GM12864 (cell line): Measurements from ENCODE around the gene DCTN2.
"Not testable (repeated sequence)": the region's sequence is repeated elsewhere in the genome, so short reads cannot be mapped to it uniquely, and the experiment has no call there.

Experiments used
- DNase-seq: peaks from one replicate; pipeline ENCODE4 v3.0.0-alpha.2; 2011; ENCODE audit warnings: low read depth
- H3K4me3 ChIP-seq: 2 replicates; pipeline ENCODE4 v1.5.1; 2011; ENCODE audit warnings: mild to moderate bottlenecking, low read depth, low read length, control low read depth
- TF ChIP-seq, protein P1 (sequence below): IDR thresholded peaks from 2 replicates; pipeline ENCODE4 v1.5.1; 2011; ENCODE audit warnings: low read depth, mild to moderate bottlenecking, moderate library complexity, low read length, control low read depth, inconsistent platforms; ENCODE audit errors: missing control alignments

Gene DCTN2

DNA sequence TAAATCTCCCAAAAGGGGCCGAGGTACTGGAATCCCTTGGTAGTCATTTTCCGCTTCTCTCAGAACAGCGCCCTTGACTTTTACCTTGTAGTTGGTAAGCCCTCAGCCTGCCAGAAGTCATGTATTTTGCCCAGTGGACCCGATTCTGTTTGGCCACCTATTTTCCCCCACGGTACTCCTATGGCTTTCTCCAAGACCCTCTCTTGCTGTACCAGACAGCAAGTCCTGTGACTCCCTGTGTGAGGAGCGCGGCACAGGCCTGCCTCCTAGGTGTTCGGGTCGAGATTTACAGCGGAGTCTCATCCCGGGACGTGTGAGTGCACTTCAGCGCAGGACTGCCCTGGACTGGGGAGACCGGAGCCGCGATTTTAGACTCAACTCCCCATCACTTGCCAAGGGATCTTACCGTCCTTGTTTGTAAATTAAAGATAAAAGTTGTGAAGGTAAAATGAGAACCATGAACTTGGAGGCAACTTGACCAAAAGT lies 25.4 kb downstream of the DCTN2 start:
- H3K4me3 ChIP-seq = peak overlapping the region; percentile 91
- TF ChIP-seq, protein P1, sequence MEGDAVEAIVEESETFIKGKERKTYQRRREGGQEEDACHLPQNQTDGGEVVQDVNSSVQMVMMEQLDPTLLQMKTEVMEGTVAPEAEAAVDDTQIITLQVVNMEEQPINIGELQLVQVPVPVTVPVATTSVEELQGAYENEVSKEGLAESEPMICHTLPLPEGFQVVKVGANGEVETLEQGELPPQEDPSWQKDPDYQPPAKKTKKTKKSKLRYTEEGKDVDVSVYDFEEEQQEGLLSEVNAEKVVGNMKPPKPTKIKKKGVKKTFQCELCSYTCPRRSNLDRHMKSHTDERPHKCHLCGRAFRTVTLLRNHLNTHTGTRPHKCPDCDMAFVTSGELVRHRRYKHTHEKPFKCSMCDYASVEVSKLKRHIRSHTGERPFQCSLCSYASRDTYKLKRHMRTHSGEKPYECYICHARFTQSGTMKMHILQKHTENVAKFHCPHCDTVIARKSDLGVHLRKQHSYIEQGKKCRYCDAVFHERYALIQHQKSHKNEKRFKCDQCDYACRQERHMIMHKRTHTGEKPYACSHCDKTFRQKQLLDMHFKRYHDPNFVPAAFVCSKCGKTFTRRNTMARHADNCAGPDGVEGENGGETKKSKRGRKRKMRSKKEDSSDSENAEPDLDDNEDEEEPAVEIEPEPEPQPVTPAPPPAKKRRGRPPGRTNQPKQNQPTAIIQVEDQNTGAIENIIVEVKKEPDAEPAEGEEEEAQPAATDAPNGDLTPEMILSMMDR = peak; percentile 12
- no peak for DNase-seq

DNA sequence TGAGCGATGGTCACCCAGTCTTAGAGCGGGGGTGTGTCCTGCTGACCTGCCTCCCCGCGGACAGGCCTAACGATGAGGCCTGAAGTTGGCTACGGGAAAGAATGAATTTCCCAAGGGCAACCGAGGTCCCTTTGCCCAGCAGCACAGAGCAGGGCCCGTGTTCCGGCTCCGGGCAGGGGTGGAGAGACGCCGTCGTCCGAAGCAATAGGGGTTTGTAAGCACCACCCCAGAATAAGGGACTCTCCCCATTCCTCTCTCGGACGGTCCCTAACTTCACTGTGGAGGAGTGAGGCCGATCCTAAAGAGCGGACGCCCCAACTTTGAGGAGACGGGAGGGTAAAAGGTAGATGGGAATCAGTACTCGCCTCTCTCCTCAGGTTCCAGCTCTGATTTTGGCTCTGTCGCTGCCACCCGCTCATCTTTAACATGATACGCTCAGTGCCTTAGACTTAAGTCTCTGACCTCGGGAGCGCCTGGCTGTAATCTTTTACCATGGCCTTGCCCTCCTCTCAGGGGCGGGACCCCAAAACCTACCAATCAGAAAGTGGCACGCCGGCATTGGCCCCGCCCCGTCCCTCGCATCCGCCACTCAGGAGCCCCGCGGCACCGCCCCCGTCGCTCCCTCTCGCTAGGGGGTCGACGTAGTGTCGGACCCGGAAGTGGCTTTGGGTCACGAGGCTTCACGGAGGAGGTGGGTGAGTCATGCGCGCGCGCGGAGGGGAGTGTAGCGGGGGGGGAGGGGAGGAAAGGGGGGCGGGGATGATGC lies 26.8 kb downstream of the DCTN2 start, which contains the start of gene DDIT3:
TSS of gene DDIT3 (minus strand) at position 462 of the 766 bp plus-strand sequence. CDS start 3,108 bp downstream, outside the sequence.
- DNase-seq = peak; percentile 94
- TF ChIP-seq, protein P1 = no peak
- peak within 1 kb of the TSS; percentile 92 for H3K4me3 ChIP-seq

DNA sequence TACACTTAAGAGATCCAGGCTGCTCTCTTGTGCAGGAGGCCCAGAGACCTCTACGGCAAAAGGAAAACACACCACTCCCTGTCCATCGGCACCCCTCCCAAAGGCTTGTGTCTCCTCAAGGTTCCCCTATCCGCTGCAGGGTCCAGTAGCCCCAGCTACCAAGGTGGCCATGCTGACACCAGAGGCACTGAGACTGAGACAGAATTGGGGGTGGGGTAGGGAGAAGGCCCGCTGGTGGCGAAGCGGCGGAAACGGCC lies 27.3 kb downstream of the DCTN2 start:
- DNase-seq = no peak
- H3K4me3 ChIP-seq = peak overlapping the region; percentile 92
- TF ChIP-seq, protein P1 = no peak

DNA sequence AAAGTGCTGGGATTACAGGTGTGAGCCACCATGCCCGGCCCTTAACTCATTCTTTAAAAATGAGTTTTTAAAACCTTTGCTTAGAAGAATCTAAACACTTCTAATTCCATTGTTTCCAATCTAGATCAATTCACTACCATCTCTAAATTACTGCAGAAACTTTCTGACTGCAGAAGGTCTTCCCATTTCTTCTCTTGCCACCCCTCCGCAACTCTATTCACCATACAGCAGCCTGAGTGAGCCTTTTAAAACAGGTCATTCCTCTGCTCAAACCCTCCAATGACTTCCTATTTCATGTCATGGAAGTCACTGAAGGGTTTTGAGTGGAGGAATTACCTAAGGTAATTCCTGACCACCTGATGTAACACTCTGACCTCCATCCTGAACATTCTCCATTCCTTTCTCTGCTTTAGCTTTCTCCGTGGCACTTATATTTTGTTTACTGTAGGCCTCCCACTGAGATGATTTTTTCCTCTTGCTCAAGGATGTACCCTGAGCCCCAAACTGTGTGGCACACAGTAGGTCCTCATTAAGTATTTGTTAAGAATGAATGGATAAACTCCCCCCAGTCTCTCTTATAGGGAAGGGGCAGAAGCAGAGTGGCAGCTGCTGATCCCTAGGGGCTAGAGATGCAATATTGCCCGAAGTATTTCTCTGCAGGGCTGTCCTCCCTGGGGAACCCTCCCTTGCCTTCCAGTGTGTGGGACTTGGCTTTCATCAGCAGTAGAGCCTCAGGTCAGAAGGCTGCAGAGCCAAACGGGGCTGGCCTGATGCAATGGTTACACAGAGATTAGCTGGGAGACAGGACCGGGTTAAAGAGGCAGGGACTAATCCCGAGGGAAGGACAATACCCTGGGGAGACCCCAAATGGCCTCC lies 27.8 kb downstream of the DCTN2 start:
- TF ChIP-seq, protein P1 = no peak
- H3K4me3 ChIP-seq = peak overlapping the region; percentile 92
- DNase-seq = no peak

DNA sequence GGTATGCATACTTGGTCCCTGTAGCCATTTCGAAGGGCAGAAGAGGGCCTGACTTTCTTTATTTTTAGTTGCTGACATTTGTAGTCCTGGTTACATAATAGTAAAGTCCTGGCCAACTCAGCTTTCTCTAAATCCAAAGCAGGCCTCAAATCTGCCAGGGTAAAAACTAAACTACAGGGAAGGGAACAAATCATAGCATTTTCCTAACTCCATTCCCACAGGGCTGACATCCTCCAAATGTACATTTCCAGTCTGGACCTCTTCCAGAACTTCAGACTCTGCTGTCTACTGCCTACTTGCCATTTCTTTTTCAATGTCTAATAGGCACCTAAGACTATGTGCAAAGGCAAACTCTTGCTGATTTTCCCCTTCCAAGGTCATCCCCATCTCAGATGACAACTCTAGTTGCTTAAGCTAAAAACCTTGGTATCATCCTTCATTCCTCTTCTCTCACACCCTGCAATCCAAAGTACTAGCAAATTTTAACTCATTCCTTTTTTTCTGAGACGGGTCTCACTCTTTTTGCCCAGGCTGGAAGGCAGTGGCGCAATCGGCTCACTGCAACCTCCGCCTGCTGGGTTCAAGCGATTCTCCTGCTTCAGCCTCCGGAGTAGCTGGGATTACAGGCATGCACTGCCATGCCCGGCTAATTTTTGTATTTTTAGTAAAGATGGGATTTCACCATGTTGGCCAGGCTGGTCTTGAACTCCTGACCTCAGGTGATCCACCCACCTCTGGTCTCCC lies 28.6 kb downstream of the DCTN2 start:
- TF ChIP-seq, protein P1 = no peak
- no peak for DNase-seq
- peak overlapping the region; percentile 92; the same call in 1 of the 2 replicates for H3K4me3 ChIP-seq

DNA sequence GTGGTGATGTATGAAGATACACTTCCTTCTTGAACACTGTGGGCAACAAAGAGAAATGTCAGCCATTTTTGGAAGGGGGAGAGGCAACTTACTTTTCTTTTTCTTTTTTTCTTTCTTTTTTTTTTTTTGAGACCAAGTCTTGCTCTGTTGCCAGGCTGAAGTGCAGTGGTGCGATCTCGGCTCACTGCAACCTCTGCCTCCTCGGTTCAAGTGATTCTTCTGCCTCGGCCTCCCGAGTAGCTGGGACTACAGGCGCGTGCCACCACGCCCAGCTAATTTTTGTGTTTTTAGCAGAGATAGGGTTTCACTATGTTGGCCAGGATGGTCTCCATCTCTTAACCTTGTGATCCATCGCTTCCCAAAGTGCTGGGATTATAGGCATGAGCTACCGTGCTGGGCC lies 29.3 kb downstream of the DCTN2 start:
- DNase-seq, H3K4me3 ChIP-seq: not testable (repeated sequence)

DNA sequence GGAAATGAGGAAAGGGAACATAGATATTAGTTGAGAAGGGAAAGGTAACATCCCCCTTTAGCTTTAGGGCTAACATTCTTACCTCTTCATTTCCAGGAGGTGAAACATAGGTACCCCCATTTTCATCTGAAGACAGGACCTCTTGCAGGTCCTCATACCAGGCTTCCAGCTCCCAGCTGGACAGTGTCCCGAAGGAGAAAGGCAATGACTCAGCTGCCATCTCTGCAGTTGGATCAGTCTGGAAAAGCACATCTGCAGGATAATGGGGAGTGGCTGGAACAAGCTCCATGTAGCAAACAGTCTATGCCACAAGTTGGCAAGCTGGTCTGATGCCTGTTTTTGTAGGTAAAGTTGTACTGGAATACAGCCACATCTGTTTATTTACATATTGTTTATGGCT lies 29.8 kb downstream of the DCTN2 start:
- TF ChIP-seq, protein P1 = no peak
- DNase-seq = no peak
- no peak overlapping the region for H3K4me3 ChIP-seq
